ENCODE data around the gene DNAH6. TPM values are rescaled to one million over a fixed set of nuclear protein-coding genes. Genes with fewer than 3 reads are reported as not detected.
A peak's percentile ranks its signal among the peaks of the same experiment; 100 is the strongest.

Gene DNAH6
- total and polyA plus RNA-seq, 10 of the 15 experiments (the other 5 are each of a cell fraction or from before 2014, with no cell fraction given) = 0.07 to 1.0 (median 0.29) TPM

- POLR2A ChIA-PET = no interaction called here
- ATAC-seq (no peak; the same call in 2 of the 3 replicates), DNase-seq (ENCODE audit: low read depth, low spot score) (no peak), FAIRE-seq (no peak)
- TF ChIP-seq NFYA (IDR thresholded peaks at IDR 0.05; ENCODE audit: borderline replicate concordance, low read depth, low read length) (no peak), ZNF24 (IDR thresholded peaks at IDR 0.05) (no peak), RB1 (IDR thresholded peaks at IDR 0.05; ENCODE audit: borderline replicate concordance) (no peak), MEF2B (IDR thresholded peaks at IDR 0.05; ENCODE audit: partially characterized antibody, poor library complexity, severe bottlenecking) (peak; percentile 12), RUNX3 (IDR thresholded peaks at IDR 0.05; ENCODE audit: low read length) (no peak), MEF2A (IDR thresholded peaks at IDR 0.05; ENCODE audit: insufficient read depth, low read depth, low read length) (0 out of 2 replicates have a peak, but pooled peaks have one; percentile 36), TCF3 (IDR thresholded peaks at IDR 0.05; ENCODE audit: borderline replicate concordance, insufficient read depth, low read depth, low read length) (no peak), JUNB (IDR thresholded peaks at IDR 0.05) (peak; percentile 32; the same call in 1 of the 2 replicates)
- no peaks in the 10 kb centered on the region for H3K9me3 ChIP-seq (replicated peaks; ENCODE audit: control insufficient read depth, insufficient read depth, low read length)
- no peak overlapping the region for H3K4me2 ChIP-seq (ENCODE audit: control insufficient read depth, insufficient read depth)
- H2AFZ ChIP-seq (ENCODE audit: control insufficient read depth, low read depth, low read length) = no peak overlapping the region
- intact Hi-C loops (cut with micrococcal nuclease; ENCODE audit: unreplicated experiment) = no loop called here
- no TSS peak for BruUV-seq (replicated peaks)
- no peak overlapping the region for H3K27ac ChIP-seq (ENCODE audit: control insufficient read depth, insufficient read depth)
- no peaks in the 10 kb centered on the region for H3K4me1 ChIP-seq (ENCODE audit: control insufficient read depth, insufficient read depth, low read length)
- SMC1A ChIA-PET (ENCODE audit: uncharacterized antibody, unreplicated experiment) = interaction anchor here (1.7 kb wide), 1 partner anchor 15 kb away, joined by 5 read pairs; no protein-coding TSS in a partner anchor
- H4K20me1 ChIP-seq (ENCODE audit: control insufficient read depth, insufficient read depth) = no peaks in the 10 kb centered on the region
- H3K9ac ChIP-seq (ENCODE audit: control insufficient read depth, insufficient read depth, low read length) = no peak overlapping the region
- H3K79me2 ChIP-seq (ENCODE audit: control insufficient read depth, insufficient read depth, low read length) = no peaks in the 10 kb centered on the region
- CTCF ChIA-PET = interaction anchor here (2.4 kb wide), 1 partner anchor 406 kb away, joined by 6 read pairs; no protein-coding TSS in a partner anchor
- H3K36me3 ChIP-seq (ENCODE audit: control insufficient read depth in 2 of 2, insufficient read depth in 2 of 2, low read length in 1 of 2) = no peaks in the 10 kb centered on the region
- H3K4me3 ChIP-seq = no peak overlapping the region
- in situ Hi-C loops (cut with MboI) = no loop called here
- RAD21 ChIA-PET (ENCODE audit: unreplicated experiment) = no interaction called here
- H3K27me3 ChIP-seq (replicated peaks in 1 of 2; ENCODE audit: control insufficient read depth in 2 of 2, insufficient read depth in 2 of 2, low read length in 1 of 2) = 0 out of 4 replicates have a peak, but pooled peaks cover 0 to 3% of the 10 kb centered on the region in 2 experiments
These were observed 3.1 kb downstream of the DNAH6 start for GRCh38 chr2:84519332-84519957.

All from GM12878 (cell line).